CD14-positive monocyte (primary cell): Measurements from ENCODE around the gene ARL3. TPM values are rescaled to one million over a fixed set of nuclear protein-coding genes. Genes with fewer than 3 reads are reported as not detected.

ENCODE experiments used
- DNase-seq, 3 donors: peaks; one replicate each; pipeline ENCODE4 v3.0.0-alpha.2; 2011 to 2022
- H2AFZ ChIP-seq: 2 replicates; pipeline ENCODE4 v1.6.0; 2012; ENCODE audit warnings: mild to moderate bottlenecking, low read depth, low read length, inconsistent platforms; ENCODE audit not compliant: insufficient read depth, poor library complexity, severe bottlenecking
- H3K27ac ChIP-seq, 2 donors: 1 replicate in 1 of 2; 2 replicates in 1 of 2; pipeline ENCODE4 v1.5.1; 2012 to 2013; ENCODE audit warnings: low read length in 2 of 2, control low read depth in 1 of 2, inconsistent platforms in 1 of 2, low read depth in 1 of 2, mild to moderate bottlenecking in 1 of 2
- H3K27me3 ChIP-seq, 2 donors: one replicate each; pipeline versions ENCODE4 v1.6.0 to v1.6.1; 2011 to 2013; ENCODE audit warnings: low read length in 2 of 2; ENCODE audit not compliant: control insufficient read depth in 2 of 2, insufficient read depth in 2 of 2
- H3K36me3 ChIP-seq, 2 donors: replicated peaks in 1 of 2; 1 replicate in 1 of 2; 2 replicates in 1 of 2; pipeline versions ENCODE4 v1.5.1 to v1.6.1; 2012 to 2013; ENCODE audit warnings: low read length in 2 of 2, control low read depth in 1 of 2, inconsistent platforms in 1 of 2, mild to moderate bottlenecking in 1 of 2; ENCODE audit not compliant: insufficient read depth in 2 of 2, control insufficient read depth in 1 of 2
- H3K4me1 ChIP-seq, 2 donors: 1 replicate in 1 of 2; 2 replicates in 1 of 2; pipeline versions ENCODE4 v1.5.1 to v1.6.1; 2012 to 2013; ENCODE audit warnings: low read length in 2 of 2, control low read depth in 1 of 2, inconsistent platforms in 1 of 2, mild to moderate bottlenecking in 1 of 2, moderate library complexity in 1 of 2; ENCODE audit not compliant: insufficient read depth in 2 of 2, control insufficient read depth in 1 of 2
- H3K4me2 ChIP-seq: replicated peaks from 2 replicates; pipeline ENCODE3; 2012; ENCODE audit warnings: low read length, moderate library complexity, mild to moderate bottlenecking; ENCODE audit not compliant: poor library complexity, severe bottlenecking; ENCODE audit errors: extremely low read depth
- H3K4me3 ChIP-seq, 3 experiments: fragments of 200-600 bp in 1 of 3; sonication (generic) in 1 of 3; replicated peaks in 1 of 3; 1 replicate in 2 of 3; 2 replicates in 1 of 3; pipeline ENCODE4 v1.5.1; 2011 to 2013; ENCODE audit warnings: low read length in 3 of 3, mild to moderate bottlenecking in 3 of 3, control low read depth in 2 of 3, low read depth in 2 of 3, inconsistent platforms in 1 of 3, moderate library complexity in 1 of 3
- H3K79me2 ChIP-seq: 2 replicates; pipeline ENCODE4 v1.6.0; 2012; ENCODE audit warnings: mild to moderate bottlenecking, control low read depth, inconsistent platforms, low read length, moderate library complexity; ENCODE audit not compliant: insufficient read depth
- H3K9ac ChIP-seq: 2 replicates; pipeline ENCODE4 v1.6.0; 2017; ENCODE audit warnings: low read length, mild to moderate bottlenecking; ENCODE audit not compliant: insufficient read depth, poor library complexity, severe bottlenecking
- H3K9me3 ChIP-seq, 2 donors: replicated peaks in 1 of 2; 1 replicate in 1 of 2; 2 replicates in 1 of 2; pipeline versions ENCODE4 v1.5.1 to v1.6.1; 2012 to 2013; ENCODE audit warnings: low read length in 2 of 2, control low read depth in 1 of 2; ENCODE audit not compliant: control insufficient read depth in 1 of 2, insufficient read depth in 1 of 2
- H4K20me1 ChIP-seq: 2 replicates; pipeline ENCODE4 v1.6.0; 2012; ENCODE audit warnings: mild to moderate bottlenecking, low read length, control low read depth, moderate library complexity; ENCODE audit not compliant: insufficient read depth
- H3K27ac Mint-ChIP-seq, 7 donors: one replicate each; pipeline ENCODE4 v1.8.0; 2020; ENCODE audit warnings: mild to moderate bottlenecking in 7 of 7, mixed read lengths in 7 of 7, moderate library complexity in 6 of 7, inconsistent platforms in 2 of 7
- H3K27me3 Mint-ChIP-seq, 3 donors: one replicate each; pipeline ENCODE4 v1.8.0; 2021 to 2022; ENCODE audit warnings: low read depth in 3 of 3, mild to moderate bottlenecking in 3 of 3, mixed read lengths in 3 of 3, moderate library complexity in 3 of 3, inconsistent platforms in 1 of 3
- H3K36me3 Mint-ChIP-seq, 2 donors: one replicate each; pipeline ENCODE4 v1.8.0; 2020; ENCODE audit warnings: mixed read lengths in 2 of 2, inconsistent platforms in 1 of 2, mild to moderate bottlenecking in 1 of 2
- H3K4me1 Mint-ChIP-seq: one replicate; pipeline ENCODE4 v1.8.0; 2020; ENCODE audit warnings: mild to moderate bottlenecking, mixed read lengths
- H3K4me3 Mint-ChIP-seq, 2 donors: one replicate each; pipeline ENCODE4 v1.8.0; 2020; ENCODE audit warnings: mild to moderate bottlenecking in 2 of 2, mixed read lengths in 2 of 2, moderate library complexity in 1 of 2
- H3K9me3 Mint-ChIP-seq, 7 donors: one replicate each; pipeline ENCODE4 v1.8.0; 2020 to 2022; ENCODE audit warnings: mixed read lengths in 7 of 7, mild to moderate bottlenecking in 6 of 7, moderate library complexity in 6 of 7, inconsistent platforms in 2 of 7
- WGBS: methylation state at CpG from one replicate; pipeline ENCODE4 v1.1.5; 2013; ENCODE audit warnings: missing lambda C conversion rate; ENCODE audit not compliant: insufficient coverage; 5-methylcytosine and 5-hydroxymethylcytosine counted together
- intact Hi-C, 2 donors: fragments of 100-400 bp; cut with micrococcal nuclease; formaldehyde crosslinking; loops; one replicate each; pipeline versions ENCODE4 v1.15.0 to v1.15.1; 2023
- polyA plus RNA-seq, 3 donors: library from polyadenylated mRNA; depleted of rRNA in 1 of 3; unstranded in 2 of 3; stranded (reverse) in 1 of 3; fragments of 300-500 nt in 2 of 3; fragments of >200 nt in 1 of 3; fragmentation: Illumina TruSeq in 2 of 3; gene quantifications; 1 replicate in 2 of 3; 2 replicates in 1 of 3; pipeline ENCODE4 v1.2.3, GENCODE V29; 2012 to 2021
- TF ChIP-seq, protein P1 (sequence below): fragments of 200-600 bp; IDR thresholded peaks from one replicate; pipeline ENCODE4 v1.8.0; 2022; ENCODE audit warnings: antibody characterized with exemption, mild to moderate bottlenecking

Gene ARL3
- polyA plus RNA-seq, 3 donors = 2.8 to 6.3 (median 6.0) TPM

DNA sequence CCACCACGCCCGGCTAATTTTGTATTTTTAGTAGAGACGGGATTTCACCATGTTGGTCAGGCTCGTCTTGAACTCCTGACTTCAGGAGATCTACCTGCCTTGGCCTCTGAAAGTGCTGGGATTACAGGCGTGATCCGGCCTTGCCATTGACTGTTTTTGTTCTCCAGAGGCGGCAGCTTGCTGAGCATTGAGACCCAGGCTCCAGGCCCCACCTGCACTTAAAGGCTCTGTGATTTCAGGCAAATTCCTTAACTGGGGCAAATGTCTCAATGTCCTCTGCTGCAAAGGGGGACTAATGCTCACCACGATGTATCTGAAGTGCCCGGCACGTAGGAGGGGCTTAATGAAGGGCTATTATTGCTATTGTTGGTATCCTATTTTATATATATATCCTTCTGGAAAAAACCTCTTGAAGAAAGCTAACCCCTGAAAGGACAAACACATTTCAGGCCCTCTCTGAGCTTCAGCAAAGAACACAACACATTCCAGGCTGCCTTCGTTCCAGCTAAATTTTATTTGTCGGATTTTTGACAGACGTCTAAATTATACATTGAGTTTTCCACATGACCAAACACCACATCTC, 40.9 kb downstream of the ARL3 start:
- peak overlapping the region; percentile 91 to 93 for H3K27ac ChIP-seq
- H3K79me2 ChIP-seq = peaks cover 7% of the 10 kb centered on the region
- H2AFZ ChIP-seq = peak overlapping the region; percentile 70

DNA sequence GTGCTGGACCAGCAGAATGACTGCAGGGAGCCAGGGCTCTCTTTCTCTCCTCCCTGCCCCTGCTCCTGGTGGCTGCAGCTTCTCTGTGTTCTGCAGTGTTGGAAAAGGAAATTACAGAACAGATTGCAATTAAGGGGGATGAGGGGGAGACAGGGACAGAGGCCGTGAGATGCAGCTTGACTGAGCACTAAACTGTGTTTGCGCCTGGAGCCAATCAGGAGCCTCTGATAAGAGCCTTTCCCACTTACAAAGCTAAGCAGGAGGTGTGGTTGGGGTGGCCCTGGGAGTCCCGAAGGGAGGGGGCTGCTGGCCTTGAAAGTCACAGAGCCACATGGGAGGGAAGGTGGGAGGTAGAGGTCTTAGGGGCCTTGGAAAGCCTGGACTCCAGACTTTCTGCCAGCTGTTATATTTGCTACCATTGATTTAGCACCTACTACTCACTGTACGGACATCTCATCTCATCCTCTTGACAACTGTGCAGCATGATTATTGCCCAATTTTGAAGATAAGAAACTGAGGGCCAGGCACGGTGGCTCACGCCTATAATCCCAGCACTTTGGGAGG, 43.2 kb downstream of the ARL3 start:
- peaks cover 44 to 49% of the 10 kb centered on the region in 2 donors for H3K4me1 ChIP-seq
- TF ChIP-seq, protein P1, sequence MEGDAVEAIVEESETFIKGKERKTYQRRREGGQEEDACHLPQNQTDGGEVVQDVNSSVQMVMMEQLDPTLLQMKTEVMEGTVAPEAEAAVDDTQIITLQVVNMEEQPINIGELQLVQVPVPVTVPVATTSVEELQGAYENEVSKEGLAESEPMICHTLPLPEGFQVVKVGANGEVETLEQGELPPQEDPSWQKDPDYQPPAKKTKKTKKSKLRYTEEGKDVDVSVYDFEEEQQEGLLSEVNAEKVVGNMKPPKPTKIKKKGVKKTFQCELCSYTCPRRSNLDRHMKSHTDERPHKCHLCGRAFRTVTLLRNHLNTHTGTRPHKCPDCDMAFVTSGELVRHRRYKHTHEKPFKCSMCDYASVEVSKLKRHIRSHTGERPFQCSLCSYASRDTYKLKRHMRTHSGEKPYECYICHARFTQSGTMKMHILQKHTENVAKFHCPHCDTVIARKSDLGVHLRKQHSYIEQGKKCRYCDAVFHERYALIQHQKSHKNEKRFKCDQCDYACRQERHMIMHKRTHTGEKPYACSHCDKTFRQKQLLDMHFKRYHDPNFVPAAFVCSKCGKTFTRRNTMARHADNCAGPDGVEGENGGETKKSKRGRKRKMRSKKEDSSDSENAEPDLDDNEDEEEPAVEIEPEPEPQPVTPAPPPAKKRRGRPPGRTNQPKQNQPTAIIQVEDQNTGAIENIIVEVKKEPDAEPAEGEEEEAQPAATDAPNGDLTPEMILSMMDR = no peak
- H3K27ac Mint-ChIP-seq = peak overlapping the region in 1 of 7 donors; percentile 20

More for the DNA sequence above, 40.9 kb downstream of the ARL3 start:
- Histone ChIP-seq H3K4me2 (peak overlapping the region; percentile 80), H3K36me3 (no peaks in the 10 kb centered on the region), H3K4me1 (peaks cover 67 to 73% of the 10 kb centered on the region in 2 donors), H3K9ac (peak overlapping the region; percentile 65), H3K9me3 (no peaks in the 10 kb centered on the region), H4K20me1 (no peaks in the 10 kb centered on the region), H3K27me3 (no peaks in the 10 kb centered on the region), H3K4me3 (peak overlapping the region in 1 of 3 experiments; percentile 74)
- intact Hi-C loops = no loop called here
- Mint-ChIP-seq H3K4me3 (peak overlapping the region; percentile 85 to 90), H3K27me3 (no peaks in the 10 kb centered on the region), H3K36me3 (peaks cover 0 to 8% of the 10 kb centered on the region in 2 donors), H3K9me3 (no peaks in the 10 kb centered on the region), H3K4me1 (peaks cover 75% of the 10 kb centered on the region), H3K27ac (peak overlapping the region; percentile 98 to 100 (median 99))
- no peak for DNase-seq
- whole genome bisulfite sequencing = 72% methylated on average over 8 of the region's 13 CpGs
- TF ChIP-seq, protein P1 = no peak

More for the DNA sequence above, 43.2 kb downstream of the ARL3 start:
- Histone ChIP-seq H3K79me2 (peaks cover 5% of the 10 kb centered on the region), H2AFZ (no peak overlapping the region), H3K4me3 (no peak overlapping the region), H3K27me3 (no peaks in the 10 kb centered on the region), H3K4me2 (no peak overlapping the region), H4K20me1 (no peaks in the 10 kb centered on the region), H3K36me3 (no peaks in the 10 kb centered on the region), H3K9ac (no peak overlapping the region), H3K27ac (no peak overlapping the region), H3K9me3 (no peaks in the 10 kb centered on the region)
- Mint-ChIP-seq H3K36me3 (no peaks in the 10 kb centered on the region), H3K4me1 (peaks cover 55% of the 10 kb centered on the region), H3K9me3 (no peaks in the 10 kb centered on the region), H3K27me3 (peaks cover 2 to 6% (median 6%) of the 10 kb centered on the region in 3 donors), H3K4me3 (no peak overlapping the region)
- DNase-seq = no peak
- WGBS = 84% methylated on average over 4 of the region's 6 CpGs
- intact Hi-C loops = no loop called here
